Activated B cell treated with CpG ODN at 0.5 μM for 24 hours (primary cell): ENCODE measurements around the gene SPDYC. TPM values are rescaled to one million over a fixed set of nuclear protein-coding genes. Genes with fewer than 3 reads are reported as not detected.

Source experiments
- ATAC-seq: fragments of 200-7000 bp; cut with Tn5 transposase; one replicate; pipeline ENCODE4 v1.10.0; 2021; ENCODE audit warnings: low read depth, mild to moderate bottlenecking, moderate library complexity
- CTCF ChIA-PET: fragments of 350-600 bp; sonication (Branson Sonifier 250); formaldehyde crosslinking; loops from one replicate; lab custom pipeline; 2021; ENCODE audit warnings: antibody characterized with exemption; lab: Charles Lee
- POLR2A ChIA-PET: fragments of 350-600 bp; sonication (Branson Sonifier 250); formaldehyde crosslinking; loops from one replicate; lab custom pipeline; 2021; ENCODE audit warnings: antibody characterized with exemption; lab: Charles Lee
- DNase-seq: peaks from one replicate; pipeline ENCODE4 v3.0.0; 2022
- H3K27ac Mint-ChIP-seq: one replicate; pipeline ENCODE4 v1.8.0; 2020; ENCODE audit warnings: mixed read lengths
- H3K27me3 Mint-ChIP-seq: one replicate; pipeline ENCODE4 v1.8.0; 2021; ENCODE audit warnings: mixed read lengths
- H3K36me3 Mint-ChIP-seq: one replicate; pipeline ENCODE4 v1.8.0; 2021; ENCODE audit warnings: low read depth, mixed read lengths
- H3K4me1 Mint-ChIP-seq: one replicate; pipeline ENCODE4 v1.8.0; 2021; ENCODE audit warnings: mixed read lengths
- H3K4me3 Mint-ChIP-seq: one replicate; pipeline ENCODE4 v1.8.0; 2020; ENCODE audit warnings: mild to moderate bottlenecking, mixed read lengths
- H3K9me3 Mint-ChIP-seq: one replicate; pipeline ENCODE4 v1.8.0; 2020; ENCODE audit warnings: mixed read lengths
- intact Hi-C: fragments of 100-400 bp; cut with micrococcal nuclease; formaldehyde crosslinking; loops from one replicate; pipeline ENCODE4 v1.15.1; 2024
- total RNA-seq: library from RNA; stranded (reverse); gene quantifications from 2 replicates; pipeline ENCODE4 v1.2.3, GENCODE V29; 2022
- TF ChIP-seq, protein P1 (sequence below): fragments of 200-600 bp; IDR thresholded peaks from one replicate; pipeline ENCODE4 v1.8.0; 2022; ENCODE audit warnings: antibody characterized with exemption, mild to moderate bottlenecking

SPDYC gene
- total RNA-seq, 1 donor from 2014 or later = not detected

DNA sequence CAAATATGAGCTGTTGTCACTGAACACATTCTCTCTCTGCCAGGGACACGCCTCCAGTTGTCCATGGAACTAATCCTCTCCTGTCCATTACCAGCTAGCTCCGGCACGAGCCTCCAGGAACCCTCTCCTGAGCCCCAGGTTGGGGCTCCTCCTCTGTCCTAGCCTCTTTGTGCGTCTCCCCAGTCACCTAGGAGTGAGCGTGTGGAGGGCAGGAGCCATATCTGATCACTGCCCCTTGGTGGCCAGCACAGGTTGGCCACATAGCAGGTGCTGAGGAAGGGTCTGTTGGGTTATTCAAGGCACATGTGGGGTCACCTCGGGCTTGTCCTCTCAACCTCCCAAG, 38.2 kb upstream of the SPDYC start:
- intact Hi-C loops = loop anchor here (1.0 to 5.0 kb wide), 8 partner anchors 10 to 440 kb away; partner anchors contain the start of genes ATG2A, CAPN1, DPF2 and FAM89B
- POLR2A ChIA-PET = interaction anchor here (0.8 to 13.5 kb wide), 18 partner anchors 13 to 728 kb away, joined by 3 to 546 read pairs (median 6); partner anchors contain the start of genes ARL2, CAPN1, FAU and MALAT1
- Mint-ChIP-seq H3K27me3 (no peaks in the 10 kb centered on the region), H3K27ac (peak overlapping the region; percentile 99), H3K4me1 (peaks cover 63% of the 10 kb centered on the region), H3K9me3 (no peaks in the 10 kb centered on the region), H3K36me3 (peaks cover 80% of the 10 kb centered on the region), H3K4me3 (peak overlapping the region; percentile 99)
- DNase-seq (no peak), ATAC-seq (no peak)
- CTCF ChIA-PET = interaction anchor here (0.9 to 8.6 kb wide), 7 partner anchors 11 to 130 kb away, joined by 3 to 54 read pairs (median 7); partner anchors contain the start of genes CAPN1, FAU, MRPL49 and POLA2
- TF ChIP-seq, protein P1, sequence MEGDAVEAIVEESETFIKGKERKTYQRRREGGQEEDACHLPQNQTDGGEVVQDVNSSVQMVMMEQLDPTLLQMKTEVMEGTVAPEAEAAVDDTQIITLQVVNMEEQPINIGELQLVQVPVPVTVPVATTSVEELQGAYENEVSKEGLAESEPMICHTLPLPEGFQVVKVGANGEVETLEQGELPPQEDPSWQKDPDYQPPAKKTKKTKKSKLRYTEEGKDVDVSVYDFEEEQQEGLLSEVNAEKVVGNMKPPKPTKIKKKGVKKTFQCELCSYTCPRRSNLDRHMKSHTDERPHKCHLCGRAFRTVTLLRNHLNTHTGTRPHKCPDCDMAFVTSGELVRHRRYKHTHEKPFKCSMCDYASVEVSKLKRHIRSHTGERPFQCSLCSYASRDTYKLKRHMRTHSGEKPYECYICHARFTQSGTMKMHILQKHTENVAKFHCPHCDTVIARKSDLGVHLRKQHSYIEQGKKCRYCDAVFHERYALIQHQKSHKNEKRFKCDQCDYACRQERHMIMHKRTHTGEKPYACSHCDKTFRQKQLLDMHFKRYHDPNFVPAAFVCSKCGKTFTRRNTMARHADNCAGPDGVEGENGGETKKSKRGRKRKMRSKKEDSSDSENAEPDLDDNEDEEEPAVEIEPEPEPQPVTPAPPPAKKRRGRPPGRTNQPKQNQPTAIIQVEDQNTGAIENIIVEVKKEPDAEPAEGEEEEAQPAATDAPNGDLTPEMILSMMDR = no peak

DNA sequence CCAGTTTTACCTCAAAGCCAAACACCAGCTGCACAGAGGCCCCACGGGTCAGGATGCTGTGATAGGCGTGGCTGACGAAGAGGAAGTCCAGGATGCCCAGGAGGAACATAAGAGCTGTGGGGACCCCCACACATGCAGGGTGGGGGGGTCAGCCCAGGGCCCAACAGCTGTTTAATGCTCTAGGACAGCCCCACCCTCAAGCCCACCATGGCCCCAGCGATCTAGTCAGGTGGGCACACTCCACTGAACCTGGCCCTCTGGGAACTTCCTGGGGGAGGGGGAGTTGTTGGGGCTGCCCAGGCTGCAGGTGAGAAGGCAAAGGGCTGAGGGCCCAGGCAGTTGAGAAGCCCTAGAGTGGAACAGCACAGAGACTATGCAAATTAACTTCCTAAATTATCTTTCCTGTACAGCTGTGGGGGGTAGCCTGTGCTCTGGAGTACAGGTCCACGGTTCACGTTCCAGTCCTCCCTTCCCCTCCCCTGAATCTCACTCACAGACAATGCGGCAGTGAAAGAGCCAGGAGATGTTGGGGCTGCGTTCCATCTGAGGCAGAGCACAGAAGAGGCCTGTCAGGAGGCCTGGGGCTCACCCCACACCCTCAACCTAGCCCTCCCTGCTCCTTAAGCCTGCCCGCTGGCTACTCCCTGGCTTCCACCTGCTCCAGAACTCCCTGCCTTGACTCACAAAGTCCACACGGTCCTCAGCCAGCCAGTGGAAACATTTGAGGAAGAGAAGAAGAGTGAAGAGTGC, 37.6 kb upstream of the SPDYC start:
- Mint-ChIP-seq H3K27ac (peak overlapping the region; percentile 99), H3K4me3 (peak overlapping the region; percentile 99), H3K4me1 (peaks cover 67% of the 10 kb centered on the region), H3K36me3 (peaks cover 75% of the 10 kb centered on the region), H3K9me3 (no peaks in the 10 kb centered on the region), H3K27me3 (no peaks in the 10 kb centered on the region)
- DNase-seq = peak; percentile 67
- CTCF ChIA-PET = interaction anchor here (0.9 to 8.6 kb wide), 8 partner anchors 11 to 130 kb away, joined by 3 to 54 read pairs (median 9); partner anchors contain the start of genes CAPN1, FAU, MRPL49 and POLA2
- peak; percentile 56 for ATAC-seq
- TF ChIP-seq, protein P1 = no peak
- POLR2A ChIA-PET = interaction anchor here (0.5 to 13.5 kb wide), 20 partner anchors 12 to 920 kb away, joined by 3 to 546 read pairs (median 5); partner anchors contain the start of genes ARL2, CAPN1, FAU and MALAT1
- intact Hi-C loops = loop anchor here (1.0 to 5.0 kb wide), 8 partner anchors 10 to 440 kb away; partner anchors contain the start of genes ATG2A, CAPN1, DPF2 and FAM89B

DNA sequence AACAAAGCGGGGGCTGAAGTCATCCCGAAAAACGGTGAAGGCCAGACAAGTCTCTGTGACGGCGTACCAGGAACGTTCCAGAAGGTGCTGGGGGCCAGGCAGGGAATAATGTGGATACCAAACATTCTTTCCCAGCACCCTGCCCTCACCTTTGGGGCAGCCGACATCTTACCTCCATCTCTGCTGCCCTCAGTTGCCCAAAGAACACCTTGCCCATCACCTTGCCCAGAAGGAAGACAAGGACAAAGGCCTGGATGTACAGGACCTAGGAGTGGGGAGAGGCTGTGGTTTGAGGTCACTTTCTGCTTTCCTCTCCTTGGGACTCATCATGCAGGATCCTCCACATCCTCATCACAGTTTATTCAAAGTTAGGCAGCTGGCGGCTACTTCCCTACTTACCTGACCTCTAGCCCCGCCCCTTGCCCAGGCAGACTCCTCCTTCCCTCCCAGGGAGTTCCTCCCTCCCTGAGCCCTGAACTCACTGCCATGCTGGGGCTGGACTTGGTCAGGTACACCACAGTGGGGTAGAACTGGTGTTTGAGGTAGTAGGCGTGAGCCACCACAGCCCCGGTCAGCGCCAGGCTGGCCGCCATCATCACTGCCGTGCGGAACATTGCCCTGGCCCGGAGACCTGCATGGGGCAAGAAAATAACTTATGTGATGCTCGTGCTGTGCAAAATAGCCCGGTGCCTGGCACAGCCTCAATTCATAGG, 36.9 kb upstream of the SPDYC start:
- ChIA-PET POLR2A (interaction anchor here (0.5 to 13.5 kb wide), 23 partner anchors 12 to 919 kb away, joined by 3 to 546 read pairs (median 6); partner anchors contain the start of genes ARL2, CAPN1, CDCA5 and FAU), CTCF (interaction anchor here (1.7 to 8.6 kb wide), 5 partner anchors 11 to 129 kb away, joined by 5 to 54 read pairs (median 11); partner anchors contain the start of genes CAPN1, FAU, MRPL49 and POLA2)
- intact Hi-C loops = loop anchor here (1.0 to 5.0 kb wide), 8 partner anchors 11 to 439 kb away; partner anchors contain the start of genes ATG2A, CAPN1, DPF2 and FAM89B
- H3K4me1 Mint-ChIP-seq = peaks cover 70% of the 10 kb centered on the region
- DNase-seq (peak; percentile 67), ATAC-seq (peak; percentile 13)
- no peaks in the 10 kb centered on the region for H3K9me3 Mint-ChIP-seq
- H3K36me3 Mint-ChIP-seq = peaks cover 68% of the 10 kb centered on the region
- peak overlapping the region; percentile 99 for H3K27ac Mint-ChIP-seq
- no peaks in the 10 kb centered on the region for H3K27me3 Mint-ChIP-seq
- TF ChIP-seq, protein P1 = no peak
- peak overlapping the region; percentile 99 for H3K4me3 Mint-ChIP-seq

DNA sequence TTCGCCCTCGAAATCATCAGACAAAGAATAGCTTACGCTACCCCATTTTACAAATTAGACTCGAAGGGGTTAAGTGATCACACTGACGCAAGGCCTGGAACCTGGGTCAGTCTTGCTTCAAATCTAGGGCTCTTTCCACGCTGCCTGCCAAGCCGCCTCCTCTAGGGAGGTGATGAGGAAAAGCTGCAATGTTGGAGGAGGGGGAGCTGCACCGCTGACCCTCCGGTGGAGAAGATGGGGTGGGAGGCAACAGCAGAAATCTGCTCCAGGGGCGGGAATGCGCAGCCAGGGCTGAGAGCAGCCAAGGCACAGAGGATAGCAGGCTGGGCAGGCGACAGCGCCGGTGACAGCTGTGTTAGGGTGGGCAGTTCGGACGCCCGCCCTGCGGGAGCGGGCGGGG, 36.3 kb upstream of the SPDYC start:
- H3K4me1 Mint-ChIP-seq = peaks cover 67% of the 10 kb centered on the region
- H3K9me3 Mint-ChIP-seq = no peaks in the 10 kb centered on the region
- DNase-seq (no peak), ATAC-seq (no peak)
- intact Hi-C loops = loop anchor here (5.0 kb wide), 3 partner anchors 199 to 439 kb away; partner anchors contain the start of genes DPF2, FAM89B, SF1 and ZNRD2
- H3K27me3 Mint-ChIP-seq = no peaks in the 10 kb centered on the region
- H3K4me3 Mint-ChIP-seq = peak overlapping the region; percentile 99
- peak overlapping the region; percentile 99 for H3K27ac Mint-ChIP-seq
- TF ChIP-seq, protein P1 = no peak
- POLR2A ChIA-PET = interaction anchor here (0.7 to 13.5 kb wide), 18 partner anchors 11 to 365 kb away, joined by 3 to 546 read pairs (median 8); partner anchors contain the start of genes ARL2, CAPN1, CDCA5 and FAU
- peaks cover 62% of the 10 kb centered on the region for H3K36me3 Mint-ChIP-seq
- CTCF ChIA-PET = interaction anchor here (2.0 to 8.6 kb wide), 3 partner anchors 12 to 47 kb away, joined by 11 to 54 read pairs (median 11); partner anchors contain the start of genes CAPN1, FAU and MRPL49
